ENCODE results near the gene CCNJL. TPM values are rescaled to one million over a fixed set of nuclear protein-coding genes. Genes with fewer than 3 reads are reported as not detected.

The CCNJL gene
- total and polyA plus RNA-seq, 4 donors: 0.07 to 0.84 (median 0.63) TPM

GRCh38 chr5:160333721-160334120 is 21.4 kb upstream of the CCNJL start:
- Histone ChIP-seq H3K27ac (ENCODE audit: low read depth in 1 of 2, low read length in 2 of 2) (no peak overlapping the region), H3K27me3 (ENCODE audit: control insufficient read depth in 4 of 4, insufficient read depth in 4 of 4, low read length in 3 of 4) (no peaks in the 10 kb centered on the region), H3K4me1 (ENCODE audit: control insufficient read depth in 4 of 4, insufficient read depth in 4 of 4, low read length in 3 of 4) (no peaks in the 10 kb centered on the region), H3K4me3 (ENCODE audit: low read depth in 1 of 3, low read length in 3 of 3) (no peak overlapping the region), H3K9me3 (ENCODE audit: control insufficient read depth in 4 of 4, low read length in 3 of 4) (no peaks in the 10 kb centered on the region), H3K9ac (ENCODE audit: low read depth in 1 of 2, low read length in 2 of 2) (no peak overlapping the region), H3K36me3 (ENCODE audit: control insufficient read depth in 4 of 4, insufficient read depth in 3 of 4, low read depth in 1 of 4, low read length in 3 of 4) (no peaks in the 10 kb centered on the region)
- DNase-seq (ENCODE audit: low spot score): no peak
- TF ChIP-seq REST (IDR thresholded peaks at IDR 0.05): no peak
- no peak for TF ChIP-seq JUND (IDR thresholded peaks at IDR 0.05)
- no peak for TF ChIP-seq FOXA2 (IDR thresholded peaks at IDR 0.05)
- TF ChIP-seq MAX (IDR thresholded peaks at IDR 0.05): no peak
- no peak for TF ChIP-seq GABPA (IDR thresholded peaks at IDR 0.05 in 1 of 2, conservative IDR thresholded peaks at IDR 0.05 in 1 of 2)
- TF ChIP-seq TAF1 (conservative IDR thresholded peaks at IDR 0.05): no peak
- no peak for TF ChIP-seq FOXA1 (IDR thresholded peaks at IDR 0.05)
- TF ChIP-seq SP1 (IDR thresholded peaks at IDR 0.05): no peak
- no peak for TF ChIP-seq HNF4A (conservative IDR thresholded peaks at IDR 0.05)
- no peak for TF ChIP-seq NR2F2 (IDR thresholded peaks at IDR 0.05)
- no peak for TF ChIP-seq EGR1 (IDR thresholded peaks at IDR 0.05; ENCODE audit: low read depth in 2 of 2)
- TF ChIP-seq YY1 (IDR thresholded peaks at IDR 0.05): no peak
- no peak for TF ChIP-seq ATF3 (IDR thresholded peaks at IDR 0.05)
- TF ChIP-seq RXRA (IDR thresholded peaks at IDR 0.05): no peak
- TF ChIP-seq ZBTB33 (IDR thresholded peaks at IDR 0.05): no peak
- no peak for TF ChIP-seq HNF4G (IDR thresholded peaks at IDR 0.05)
- no peak for TF ChIP-seq RAD21 (IDR thresholded peaks at IDR 0.05)
- WGBS: 71% methylated on average over 3 of the region's 3 CpGs

- Histone ChIP-seq H3K9me3 (ENCODE audit: control insufficient read depth in 4 of 4, low read length in 3 of 4) (no peaks in the 10 kb centered on the region), H3K4me1 (ENCODE audit: control insufficient read depth in 4 of 4, insufficient read depth in 4 of 4, low read length in 3 of 4) (no peaks in the 10 kb centered on the region), H3K27ac (ENCODE audit: low read depth in 1 of 2, low read length in 2 of 2) (no peak overlapping the region), H3K27me3 (ENCODE audit: control insufficient read depth in 4 of 4, insufficient read depth in 4 of 4, low read length in 3 of 4) (no peaks in the 10 kb centered on the region), H3K4me3 (ENCODE audit: low read depth in 1 of 3, low read length in 3 of 3) (no peak overlapping the region), H3K9ac (ENCODE audit: low read depth in 1 of 2, low read length in 2 of 2) (no peak overlapping the region), H3K36me3 (ENCODE audit: control insufficient read depth in 4 of 4, insufficient read depth in 3 of 4, low read depth in 1 of 4, low read length in 3 of 4) (no peaks in the 10 kb centered on the region)
- no peak for TF ChIP-seq MAX (IDR thresholded peaks at IDR 0.05)
- WGBS: 89% methylated on average over 4 of the region's 4 CpGs
- no peak for DNase-seq (ENCODE audit: low spot score)
Observed at GRCh38 chr5:160330212-160330611, 17.8 kb upstream of the CCNJL start.

Data from liver (tissue), 9 donors.